ENCODE measurements around the gene STX12. TPM values are rescaled to one million over a fixed set of nuclear protein-coding genes. Genes with fewer than 3 reads are reported as not detected.
"Not testable (repeated sequence)": the region's sequence is repeated elsewhere in the genome, so short reads cannot be mapped to it uniquely, and the experiment has no call there.

STX12 gene
- polyA plus RNA-seq, 5 donors: 44.0 to 64.3 (median 55.4) TPM

DNA sequence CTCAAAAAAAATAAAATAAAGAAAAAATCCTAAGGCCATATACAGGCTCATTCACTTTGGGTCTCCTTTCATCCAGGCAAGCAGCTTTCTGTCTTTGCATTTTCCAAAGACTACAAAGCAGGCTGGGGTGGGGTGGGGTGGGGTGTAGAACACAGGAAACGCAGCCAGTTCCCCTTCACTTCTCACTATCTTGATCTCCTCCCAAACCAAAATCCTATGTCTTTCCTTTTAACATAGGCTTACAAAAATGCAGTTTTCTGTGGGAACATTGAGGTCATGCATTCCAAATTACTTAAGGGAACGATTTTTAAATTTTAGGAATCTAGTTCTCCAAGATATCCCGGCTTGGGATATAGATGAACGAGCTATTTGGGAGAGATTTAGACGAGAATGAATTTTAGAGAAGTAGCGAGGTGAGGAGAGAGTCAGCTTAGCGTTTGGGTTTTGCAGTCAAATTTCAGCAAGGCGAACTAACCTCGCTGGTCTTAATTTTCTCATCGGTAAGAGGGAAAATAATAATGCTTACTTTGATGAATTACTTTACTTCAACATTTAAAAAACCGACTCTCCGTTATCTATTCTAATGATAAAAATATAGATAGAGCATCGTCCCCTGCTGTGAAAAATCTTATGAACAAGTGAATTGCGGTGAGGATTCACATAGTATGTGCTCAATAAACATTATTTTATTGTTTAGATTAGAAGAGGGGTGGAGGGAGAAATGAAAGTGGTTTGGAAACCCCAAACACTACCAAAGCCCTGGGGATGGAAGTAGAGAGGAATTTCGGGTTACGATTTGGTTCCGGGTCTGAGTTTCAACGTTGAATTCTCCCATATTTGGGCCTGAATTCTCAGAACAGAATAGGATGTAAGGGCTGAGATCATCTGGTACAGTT is 735 bp upstream of the STX12 start:
- no peak for DNase-seq

DNA sequence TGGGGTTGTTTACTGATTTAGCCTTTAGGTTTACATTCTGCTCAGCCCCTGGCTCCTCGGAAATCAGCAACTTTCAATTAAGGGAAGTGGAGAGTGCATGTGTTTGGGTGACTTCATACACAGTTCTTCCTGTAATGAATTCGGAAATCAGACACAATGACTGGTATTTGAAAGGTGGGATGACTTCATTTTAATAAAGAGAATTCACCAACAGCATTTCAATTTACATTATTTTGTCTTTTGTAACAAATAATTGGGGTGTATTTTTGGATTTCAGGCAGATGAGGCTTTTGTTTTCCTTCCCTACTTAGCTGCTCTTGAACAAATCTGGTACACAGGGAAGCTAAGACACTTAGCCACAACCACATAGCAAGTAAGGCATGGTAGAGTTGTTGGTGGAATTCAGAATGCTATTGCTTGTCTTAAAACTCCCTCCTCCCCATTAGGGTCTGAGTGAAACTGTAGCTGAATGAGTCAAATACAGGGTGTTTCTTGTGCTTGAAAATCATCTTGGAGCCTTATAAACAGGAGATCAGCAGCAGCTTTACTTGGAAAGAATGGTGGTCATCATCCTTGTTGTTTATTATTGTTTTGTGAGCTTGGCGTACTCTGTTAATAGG is 917 bp downstream of the STX12 start:
- DNase-seq: no peak

DNA sequence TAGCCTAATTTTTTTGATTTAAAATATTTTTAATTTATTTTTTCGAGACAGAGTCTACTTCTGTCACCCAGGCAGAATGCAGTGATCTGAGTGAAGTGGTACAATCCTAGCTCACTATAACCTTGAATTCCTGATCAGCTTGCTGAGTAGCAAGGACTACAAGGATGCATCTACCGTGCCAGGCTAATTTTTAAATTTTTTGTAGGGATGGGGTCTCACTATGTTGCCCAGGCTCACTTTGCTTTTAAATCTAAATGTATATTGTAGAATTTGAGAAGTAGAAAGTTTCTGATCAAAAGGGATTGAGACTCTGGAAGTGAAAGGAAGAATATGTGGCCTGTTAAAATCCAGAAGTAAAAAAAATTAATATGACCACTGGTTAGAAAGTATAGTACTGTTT is 1.6 kb downstream of the STX12 start:
- DNase-seq: no peak

DNA sequence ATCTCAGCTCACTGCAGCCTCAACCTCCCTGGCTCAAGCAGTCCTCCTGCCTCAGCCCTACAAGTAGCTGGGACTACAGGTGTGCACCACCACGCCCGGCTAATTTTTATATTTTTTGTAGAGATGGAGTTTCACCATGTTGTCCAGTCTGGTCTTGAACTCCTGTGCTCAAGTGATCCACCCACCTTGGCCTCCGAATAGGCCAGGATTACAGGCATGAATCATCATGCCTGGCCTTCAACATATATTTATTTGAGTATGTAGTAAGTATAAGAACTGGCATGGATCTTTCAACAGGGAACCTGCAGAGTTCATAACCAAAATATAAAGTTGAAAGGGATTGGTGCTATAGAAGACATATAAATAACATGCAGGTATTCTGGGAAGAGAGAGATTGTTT is 2.3 kb downstream of the STX12 start:
- not testable (repeated sequence) for DNase-seq

DNA sequence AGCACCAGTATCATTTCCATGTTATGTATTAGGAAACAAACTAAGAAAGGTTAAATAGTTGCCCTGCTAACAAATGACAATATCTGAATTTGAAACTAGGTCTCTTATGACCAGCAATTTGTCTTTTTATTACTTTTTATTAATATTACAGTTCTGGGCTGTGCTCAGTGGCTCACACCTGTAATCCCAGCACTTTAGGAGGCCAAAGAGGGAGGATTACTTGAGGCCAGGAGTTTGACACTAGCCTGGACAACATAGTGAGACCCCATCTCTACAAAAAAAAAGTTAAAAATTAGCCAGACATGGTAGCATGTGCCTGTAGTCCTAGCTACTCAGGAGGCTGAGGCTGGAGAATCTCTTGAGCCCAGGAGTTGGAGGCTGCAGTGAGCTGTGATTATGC is 3.3 kb downstream of the STX12 start:
- DNase-seq: not testable (repeated sequence)

DNA sequence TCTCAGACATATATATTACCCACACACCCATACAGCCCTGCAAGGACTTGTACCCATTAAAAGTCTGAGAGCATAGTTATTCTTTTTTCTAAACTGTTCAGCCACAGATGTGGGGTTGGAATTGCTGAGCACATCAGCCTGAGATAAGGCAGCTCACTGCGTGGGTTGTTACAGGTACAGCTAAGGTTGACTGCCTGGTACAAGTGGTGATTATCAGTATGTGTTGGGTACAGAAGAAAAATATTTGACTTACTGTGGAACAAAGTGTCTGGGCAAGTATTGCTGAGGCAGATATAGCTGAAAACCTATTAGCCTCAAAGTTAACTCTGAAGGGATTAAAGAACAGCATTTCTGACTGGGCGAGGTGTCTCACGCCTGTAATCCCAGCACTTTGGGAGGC is 5.0 kb downstream of the STX12 start:
- no peak for DNase-seq

DNA sequence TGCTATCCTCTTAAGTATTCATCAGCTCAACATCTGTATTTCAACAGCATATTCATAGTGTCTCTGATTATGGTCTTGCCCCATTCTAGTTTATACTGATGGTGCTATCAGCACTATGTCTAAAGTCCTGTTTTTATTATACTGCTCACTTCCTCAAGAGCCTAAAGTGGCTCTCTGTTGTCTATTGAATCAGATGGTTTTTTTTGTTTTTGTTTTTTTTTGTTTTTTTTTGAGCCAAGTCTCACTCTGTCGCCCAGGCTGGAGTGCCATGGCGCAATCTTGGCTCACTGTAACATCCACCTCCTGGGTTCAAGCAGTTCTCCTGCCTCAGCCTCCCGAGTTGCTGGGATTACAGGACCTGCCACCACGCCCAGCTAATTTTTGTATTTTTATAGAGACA is 6.1 kb downstream of the STX12 start:
- DNase-seq: no peak

DNA sequence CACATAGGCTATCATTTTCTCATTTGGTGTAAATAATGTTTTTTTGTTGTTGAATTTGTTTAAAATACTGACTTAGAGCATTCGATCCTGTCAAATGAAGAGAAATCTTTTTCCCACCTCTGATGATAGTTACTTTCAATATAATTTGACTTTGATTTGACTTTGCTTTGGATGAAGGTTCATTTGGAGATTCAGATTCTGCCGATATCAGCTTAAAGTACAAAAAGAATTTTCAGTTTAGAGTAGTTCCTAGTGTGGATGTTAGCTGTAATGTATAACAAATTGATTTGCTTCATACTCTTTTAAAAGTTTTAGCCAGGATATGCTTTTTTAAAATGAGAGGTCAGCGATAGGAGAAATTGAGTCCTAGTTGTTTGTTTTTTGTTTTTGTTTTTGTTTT is 9.9 kb downstream of the STX12 start:
- no peak for DNase-seq

DNA sequence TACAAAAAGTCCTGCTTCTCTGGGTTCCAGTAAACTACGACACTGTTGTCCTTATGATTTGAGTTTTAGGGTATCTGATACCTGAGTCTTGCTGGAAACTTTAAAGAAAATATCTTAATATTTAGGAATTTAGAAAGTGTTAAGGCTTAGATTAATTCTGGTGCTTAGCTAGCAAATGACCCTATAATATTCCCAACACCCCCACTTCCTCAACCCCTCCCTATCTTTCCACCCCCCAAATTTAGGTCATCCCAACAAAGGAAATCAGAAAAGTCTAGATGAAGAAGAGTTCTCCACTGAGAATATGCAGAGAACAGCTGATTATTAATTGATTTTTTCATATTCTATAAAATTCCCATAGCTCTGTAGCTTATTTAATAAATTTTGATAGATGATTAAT is 11.7 kb downstream of the STX12 start:
- DNase-seq: no peak

DNA sequence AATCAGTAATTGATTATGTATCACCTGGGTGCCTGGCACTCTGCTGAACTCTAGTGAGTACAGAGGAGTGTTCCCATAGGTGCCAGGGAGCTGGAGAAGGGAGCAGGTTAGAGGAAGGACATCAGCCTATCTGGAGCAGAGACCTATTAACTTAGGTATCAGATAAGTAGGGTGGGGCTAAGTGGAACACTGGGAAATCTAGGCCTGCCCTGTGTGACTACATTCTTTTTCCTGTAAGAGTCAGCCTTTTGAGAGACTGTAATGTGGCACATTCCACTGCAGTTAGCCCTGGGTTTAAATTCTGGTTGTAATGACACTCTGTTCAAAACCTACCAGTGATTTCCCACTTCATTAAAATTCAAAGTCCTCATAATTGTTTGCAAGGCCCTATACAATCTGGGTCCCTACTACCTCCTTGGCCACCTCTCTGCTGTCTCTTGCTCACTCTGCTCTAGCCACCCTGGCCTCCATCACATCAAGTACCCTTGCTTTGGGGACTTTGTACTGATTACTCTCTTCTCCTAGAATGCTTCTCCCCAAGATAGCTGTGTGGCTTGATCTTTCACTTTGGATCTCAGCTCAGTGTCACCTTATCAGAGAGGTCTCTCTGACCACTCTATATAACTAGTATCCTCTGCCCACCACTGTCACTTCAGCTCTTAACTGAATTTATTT is 12.9 kb downstream of the STX12 start:
- DNase-seq: no peak

DNA sequence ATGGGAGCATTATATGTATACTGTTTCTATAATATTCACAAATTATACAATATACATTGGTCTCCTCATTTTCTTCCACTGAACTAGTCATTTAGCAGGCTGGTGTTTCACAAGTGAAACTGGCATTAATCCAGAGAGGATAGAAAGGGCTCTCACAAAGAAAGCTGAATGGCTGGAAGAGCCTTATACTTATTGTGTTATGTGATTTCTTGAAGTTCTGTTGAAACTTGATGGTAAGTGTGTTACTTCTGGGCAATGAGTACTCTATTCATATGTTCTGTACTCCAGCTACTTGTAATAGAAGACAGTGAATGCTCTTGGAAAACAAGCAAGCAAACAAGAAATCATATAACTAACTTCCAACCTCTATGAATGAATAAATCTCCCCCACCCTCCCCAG is 14.9 kb downstream of the STX12 start:
- peak; percentile 35 to 36 for DNase-seq

DNA sequence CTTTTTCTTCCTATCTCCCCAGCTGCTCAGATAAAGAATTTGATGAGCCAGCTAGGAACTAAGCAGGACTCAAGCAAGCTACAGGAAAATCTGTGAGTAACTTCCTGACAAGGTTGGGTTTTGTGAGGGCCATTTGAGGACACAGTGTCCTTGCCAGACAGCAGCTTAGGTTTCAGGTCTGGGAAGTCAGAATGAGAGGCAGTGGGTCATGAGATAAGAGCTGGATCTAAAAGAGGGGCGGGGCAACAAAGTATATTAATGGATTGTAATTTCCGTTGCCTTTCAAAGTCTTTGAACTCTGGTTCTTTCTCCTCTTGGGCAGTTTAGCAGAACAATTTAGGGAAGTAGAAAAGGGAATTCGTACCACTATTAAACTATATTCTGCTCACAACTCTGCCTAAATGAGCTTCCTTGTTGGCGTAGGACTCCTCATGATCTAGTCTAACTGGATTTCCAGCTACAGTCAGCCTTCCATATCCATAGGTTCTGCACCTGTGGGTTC is 16.6 kb downstream of the STX12 start:
- DNase-seq: no peak

DNA sequence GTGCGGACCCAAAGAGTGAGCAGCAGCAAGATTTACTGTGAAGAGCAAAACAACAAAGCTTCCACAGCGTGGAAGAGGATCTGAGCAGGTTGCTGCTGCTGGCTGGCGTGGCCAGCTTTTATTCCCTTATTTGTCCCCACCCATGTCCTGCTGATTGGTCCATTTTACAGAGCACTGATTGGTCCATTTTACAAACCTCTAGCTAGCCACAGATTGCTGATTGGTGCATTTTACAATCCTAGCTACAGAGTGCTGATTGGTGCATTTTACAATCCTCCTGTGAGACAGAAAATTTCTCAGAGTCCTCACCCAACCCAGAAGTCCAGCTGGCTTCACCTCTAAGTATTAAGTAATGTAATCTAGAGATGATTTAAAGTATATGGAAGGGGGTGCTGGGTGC is 17.3 kb downstream of the STX12 start:
- DNase-seq: not testable (repeated sequence)

DNA sequence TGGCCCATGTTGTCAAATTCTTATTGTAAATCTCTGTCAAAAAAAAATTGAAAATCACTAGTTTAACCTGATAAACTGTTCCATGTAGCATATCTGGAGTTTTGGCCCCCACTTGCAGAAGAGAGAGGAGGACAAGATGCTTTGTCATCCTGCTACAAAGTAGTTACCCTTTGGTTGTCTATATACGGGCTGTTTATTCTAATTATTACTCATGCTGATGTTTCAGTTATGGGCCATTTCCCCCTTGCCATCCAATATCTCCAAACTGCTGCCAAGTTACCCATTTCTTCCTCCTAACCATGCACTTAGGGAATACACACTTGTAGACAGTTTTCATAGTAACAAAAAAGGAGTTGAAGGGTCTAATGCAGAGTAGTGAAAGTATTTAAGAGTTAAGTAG is 22.6 kb downstream of the STX12 start:
- no peak for DNase-seq

DNA sequence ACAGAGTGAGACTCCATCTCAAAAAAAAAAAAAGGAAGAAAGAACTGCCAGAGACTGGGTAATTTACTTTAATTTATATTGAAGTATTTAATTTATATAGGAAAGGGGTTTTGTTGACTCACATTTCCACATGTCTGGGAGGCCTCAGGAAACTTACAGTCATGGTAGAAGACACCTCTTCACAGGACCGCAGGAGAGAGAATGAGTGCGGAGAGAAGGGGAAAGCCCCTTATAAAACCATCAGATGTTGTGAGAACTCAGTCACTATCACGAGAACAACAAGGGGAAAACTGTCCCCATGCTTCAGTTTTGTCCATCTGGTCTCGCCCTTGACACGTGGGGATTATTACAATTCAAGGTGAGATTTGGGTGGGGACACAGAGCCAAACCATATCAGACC is 31.8 kb downstream of the STX12 start:
- no peak for DNase-seq

DNA sequence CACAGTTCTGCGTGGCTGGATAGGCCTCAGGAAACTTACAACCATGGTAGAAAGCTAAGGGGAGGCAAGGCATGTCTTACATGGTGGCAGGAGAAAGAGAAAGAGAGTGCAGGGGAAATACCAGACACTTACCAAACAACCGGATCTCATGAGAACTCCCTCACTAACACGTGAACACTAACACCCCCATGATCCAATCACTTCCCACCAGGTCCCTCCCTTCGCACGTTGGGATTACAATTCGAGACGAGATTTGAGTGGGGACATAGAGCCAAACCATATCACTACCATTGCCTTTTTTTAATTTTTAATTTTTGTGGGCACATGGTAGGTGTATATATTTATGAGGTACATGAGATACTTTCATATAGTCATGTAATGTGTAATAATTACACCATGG is 33.7 kb downstream of the STX12 start:
- no peak for DNase-seq

DNA sequence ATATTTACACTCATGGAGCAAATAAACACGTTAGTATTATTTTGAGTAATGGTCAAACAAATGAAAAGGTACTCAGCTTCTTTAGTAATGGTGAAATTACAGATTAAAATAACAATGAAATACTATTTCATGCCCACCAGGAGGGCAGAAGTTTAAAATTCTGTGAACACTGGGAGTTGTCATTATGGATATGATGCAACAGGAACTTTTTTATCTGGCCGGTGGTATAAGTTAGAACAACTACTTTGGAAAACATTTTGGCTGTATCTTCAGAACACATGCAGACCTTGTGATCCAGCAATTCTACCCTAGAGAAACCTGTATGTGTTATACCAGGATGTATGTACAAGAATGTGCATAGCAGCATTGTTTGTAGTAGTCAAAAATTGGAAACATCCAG is 34.4 kb downstream of the STX12 start:
- DNase-seq: no peak

DNA sequence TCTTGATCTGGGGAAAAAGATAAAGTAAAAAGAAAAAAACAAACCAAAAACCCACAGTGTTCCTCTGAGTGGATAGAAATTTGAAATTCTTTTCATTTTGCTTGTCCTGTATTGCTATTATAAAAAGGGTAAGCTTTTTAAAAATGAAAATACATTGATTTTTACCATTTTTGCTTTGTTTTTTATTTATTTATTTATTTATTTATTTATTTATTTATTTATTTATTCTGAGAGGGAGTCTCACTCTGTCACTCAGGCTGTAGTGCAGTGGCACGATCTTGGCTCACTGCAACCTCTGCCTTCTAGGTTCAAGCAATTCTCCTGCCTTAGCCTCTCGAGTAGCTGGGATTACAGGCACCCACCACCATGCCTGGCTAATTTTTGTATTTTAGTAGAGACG is 35.1 kb downstream of the STX12 start:
- DNase-seq: not testable (repeated sequence)

DNA sequence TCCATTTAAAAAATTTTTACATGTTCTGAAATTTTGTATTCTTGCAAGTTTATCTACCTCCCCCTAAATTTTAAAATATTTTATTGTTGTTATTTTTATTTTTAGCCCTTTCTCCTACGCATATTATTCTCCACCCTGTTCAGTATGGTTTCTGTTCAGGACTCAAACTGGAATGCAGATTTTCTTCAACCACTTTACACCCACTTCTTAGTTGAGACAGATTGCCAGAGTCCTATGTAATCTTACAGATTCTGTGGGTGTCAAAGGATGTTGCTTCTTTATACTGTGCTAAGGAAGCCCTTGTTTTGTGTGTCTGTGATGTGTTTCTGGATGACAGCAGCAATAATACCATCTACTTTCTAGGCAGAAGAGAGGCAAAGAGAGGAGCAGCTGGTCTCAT is 36.9 kb downstream of the STX12 start:
- no peak for DNase-seq

DNA sequence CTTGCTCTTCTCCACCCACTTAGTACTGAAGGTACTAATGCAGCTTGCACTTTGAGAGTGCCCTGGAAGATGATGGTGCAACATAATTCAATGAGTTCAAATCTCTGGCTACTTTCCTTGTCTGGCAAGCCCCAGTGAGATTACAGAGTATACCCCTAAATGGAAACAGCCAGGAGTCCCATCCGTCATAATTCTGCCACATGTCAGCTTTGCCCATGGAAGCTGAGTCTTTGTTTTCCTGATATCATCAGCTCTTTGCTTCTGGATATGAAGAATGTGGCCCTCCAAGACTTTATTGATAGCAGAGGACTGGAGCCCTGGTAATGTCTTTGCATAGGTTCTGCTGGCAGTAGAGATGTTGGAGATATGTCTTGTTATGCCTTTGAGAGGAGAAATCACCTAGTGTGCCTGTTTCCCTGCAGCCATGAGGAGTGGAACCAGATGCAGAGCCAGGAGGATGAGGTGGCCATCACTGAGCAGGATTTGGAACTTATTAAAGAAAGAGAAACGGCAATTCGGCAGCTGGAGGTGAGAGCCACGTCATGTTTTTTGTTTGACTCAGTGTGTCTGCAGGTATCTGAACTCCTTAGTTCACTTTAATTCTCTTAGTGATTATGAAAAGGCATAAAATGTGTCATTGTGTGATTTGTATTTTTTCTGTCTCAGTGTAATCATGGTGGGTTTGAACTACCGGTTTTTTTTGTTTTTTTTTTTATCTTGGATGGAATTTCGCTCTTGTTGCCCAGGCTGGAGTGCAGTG is 38.9 kb downstream of the STX12 start:
- DNase-seq: no peak

DNA sequence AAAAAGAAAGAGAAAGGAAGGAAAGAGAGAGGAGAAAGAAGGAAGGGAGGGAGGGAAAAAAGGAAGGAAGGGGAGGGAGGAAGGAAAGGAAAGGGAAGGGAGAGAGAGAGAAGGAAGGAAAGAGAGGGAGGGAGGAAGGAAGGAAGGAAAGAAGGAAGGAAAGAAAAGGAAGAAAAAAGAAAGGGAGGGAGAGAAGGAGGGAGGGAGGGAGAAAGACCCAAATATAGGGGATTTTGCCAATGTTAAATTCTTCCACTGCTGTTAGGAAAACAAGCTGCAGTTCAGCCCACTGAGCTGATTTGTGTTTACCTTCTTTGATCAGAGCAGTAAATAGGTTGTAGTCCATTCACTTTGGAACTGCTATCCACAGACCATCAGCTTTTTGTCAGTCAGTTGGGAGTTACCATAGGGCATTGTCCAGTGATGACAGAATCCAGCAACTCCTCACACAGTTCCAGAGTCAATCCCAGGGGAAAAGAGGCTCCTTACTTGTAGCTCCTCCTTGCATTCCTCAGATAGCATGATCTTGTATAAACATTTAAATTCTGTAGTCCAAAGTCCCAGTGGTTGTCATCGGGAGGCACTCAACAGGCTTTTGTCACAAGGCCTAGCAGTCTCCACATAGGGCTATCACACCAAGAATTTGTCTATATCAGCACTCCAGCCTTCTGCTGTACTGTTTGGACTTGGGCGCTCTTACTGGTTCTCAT is 44.1 kb downstream of the STX12 start:
- no peak for DNase-seq

Measured in right lung (tissue), 5 donors.